ENCODE data around the gene CYP11A1. TPM values are rescaled to one million over a fixed set of nuclear protein-coding genes. Genes with fewer than 3 reads are reported as not detected.

CYP11A1 gene
- total RNA-seq, 1 experiment from 2014 or later = 1.7 TPM

GRCh38 chr15:74319596-74320351 is 47.7 kb downstream of the CYP11A1 start:
- H4K91ac ChIP-seq (ENCODE audit: insufficient read length, low read depth, low read length) = no peak overlapping the region
- H3K27me3 ChIP-seq (ENCODE audit: insufficient read depth, low read length) = no peaks in the 10 kb centered on the region
- H3K9me3 Mint-ChIP-seq = no peaks in the 10 kb centered on the region
- no peak overlapping the region for H3K27ac ChIP-seq (ENCODE audit: insufficient read length, low read depth, low read length)
- no peak overlapping the region for H2BK20ac ChIP-seq (ENCODE audit: low read depth, low read length, poor library complexity, severe bottlenecking)
- H3K4me3 Mint-ChIP-seq = no peak overlapping the region
- H3K4me1 ChIP-seq (ENCODE audit: insufficient read depth, low read length) = no peaks in the 10 kb centered on the region; the same call in 1 of the 2 replicates
- WGBS (ENCODE audit: extremely low coverage, insufficient read length, low lambda C conversion rate) = no CpG with 5 or more reads among the region's 8 CpGs
- H2BK120ac ChIP-seq (ENCODE audit: low read depth, low read length, poor library complexity, severe bottlenecking) = no peak overlapping the region
- DNase-seq = peak; percentile 88
- H3K27me3 Mint-ChIP-seq (ENCODE audit: low read depth) = peaks cover 1% of the 10 kb centered on the region
- H2BK15ac ChIP-seq (ENCODE audit: low read depth, low read length) = no peak overlapping the region
- no peaks in the 10 kb centered on the region; a peak in 1 of 7 replicates for H3K36me3 Mint-ChIP-seq (ENCODE audit: insufficient read depth in 1 of 3, low read depth in 3 of 3)
- H3K23ac ChIP-seq (ENCODE audit: insufficient read length, low read depth, low read length) = no peak overlapping the region
- no peak overlapping the region for H3K14ac ChIP-seq (ENCODE audit: insufficient read depth, low read length)
- no peak overlapping the region for H3T11ph ChIP-seq (ENCODE audit: low read length)
- H2BK5ac ChIP-seq (ENCODE audit: insufficient read length, low read length) = no peak overlapping the region
- H3K9me3 ChIP-seq (ENCODE audit: control insufficient read depth, low read depth, low read length) = no peaks in the 10 kb centered on the region
- no peak overlapping the region for H3K4ac ChIP-seq (ENCODE audit: low read depth, low read length)
- H3K79me2 ChIP-seq (ENCODE audit: insufficient read depth, low read length) = no peaks in the 10 kb centered on the region
- no peak overlapping the region for H4K5ac ChIP-seq (ENCODE audit: insufficient read length, low read depth, low read length)
- H4K20me1 ChIP-seq (ENCODE audit: control insufficient read depth, insufficient read depth, insufficient read length) = no peaks in the 10 kb centered on the region
- H3K4me2 ChIP-seq (ENCODE audit: insufficient read depth, insufficient read length, low read length) = no peak overlapping the region
- peaks cover 22 to 46% of the 10 kb centered on the region in 2 experiments for H3K4me1 Mint-ChIP-seq
- H3K56ac ChIP-seq (ENCODE audit: insufficient read length, low read depth, low read length) = no peak overlapping the region
- TF ChIP-seq CTCF (conservative IDR thresholded peaks at IDR 0.05) = no peak
- H3K79me1 ChIP-seq (ENCODE audit: insufficient read depth, low read depth, low read length, poor library complexity, severe bottlenecking) = no peaks in the 10 kb centered on the region
- H3K18ac ChIP-seq (ENCODE audit: insufficient read length, low read depth, low read length) = no peak overlapping the region
- no peak overlapping the region for H2AFZ ChIP-seq (ENCODE audit: low read length)
- H3K9ac ChIP-seq (ENCODE audit: extremely low read depth, insufficient read length, low read length) = no peak overlapping the region
- no peaks in the 10 kb centered on the region for H3K23me2 ChIP-seq (ENCODE audit: insufficient read length, low read depth, low read length, poor library complexity, severe bottlenecking)
- no peak overlapping the region for H2AK5ac ChIP-seq (ENCODE audit: insufficient read length, low read length)
- H4K8ac ChIP-seq (replicated peaks; ENCODE audit: insufficient read length, low read depth, low read length) = no peak overlapping the region
- H3K27ac Mint-ChIP-seq = no peak overlapping the region; a peak in 2 of 7 replicates
- no peak overlapping the region for H2BK12ac ChIP-seq (ENCODE audit: insufficient read length, low read depth, low read length)
